ENCODE data around the gene ST6GAL2.

ST6GAL2 gene

GRCh38 chr2:106859498-106859897 lies 26.5 kb downstream of the ST6GAL2 start:
- no peak for DNase-seq

DNA sequence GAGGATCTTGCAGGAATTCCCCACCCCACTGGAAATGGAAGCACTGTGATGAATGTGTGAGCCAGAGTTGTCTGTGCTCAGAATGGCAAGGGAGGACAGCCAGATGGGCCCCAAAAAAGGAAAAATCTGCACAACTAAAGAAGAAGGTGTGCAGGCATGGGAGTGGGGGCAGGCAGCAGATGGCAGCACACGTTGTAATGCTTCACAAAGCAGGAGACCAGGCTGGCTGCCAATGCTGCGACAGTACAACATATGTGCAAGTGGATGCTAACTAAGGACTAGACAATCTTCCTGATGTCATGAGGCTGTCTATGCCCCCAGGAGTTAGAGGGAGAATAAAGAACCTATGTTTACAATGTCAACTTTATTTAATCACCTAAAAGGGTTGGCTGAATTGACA lies 27.2 kb downstream of the ST6GAL2 start:
- no peak for DNase-seq

- DNase-seq, result no peak
These were observed 28.0 kb downstream of the ST6GAL2 start for GRCh38 chr2:106857882-106858478.

GRCh38 chr2:106853631-106854030 lies 32.3 kb downstream of the ST6GAL2 start:
- DNase-seq, result no peak

GRCh38 chr2:106851881-106852501 lies 34.0 kb downstream of the ST6GAL2 start:
- DNase-seq, result no peak

DNA sequence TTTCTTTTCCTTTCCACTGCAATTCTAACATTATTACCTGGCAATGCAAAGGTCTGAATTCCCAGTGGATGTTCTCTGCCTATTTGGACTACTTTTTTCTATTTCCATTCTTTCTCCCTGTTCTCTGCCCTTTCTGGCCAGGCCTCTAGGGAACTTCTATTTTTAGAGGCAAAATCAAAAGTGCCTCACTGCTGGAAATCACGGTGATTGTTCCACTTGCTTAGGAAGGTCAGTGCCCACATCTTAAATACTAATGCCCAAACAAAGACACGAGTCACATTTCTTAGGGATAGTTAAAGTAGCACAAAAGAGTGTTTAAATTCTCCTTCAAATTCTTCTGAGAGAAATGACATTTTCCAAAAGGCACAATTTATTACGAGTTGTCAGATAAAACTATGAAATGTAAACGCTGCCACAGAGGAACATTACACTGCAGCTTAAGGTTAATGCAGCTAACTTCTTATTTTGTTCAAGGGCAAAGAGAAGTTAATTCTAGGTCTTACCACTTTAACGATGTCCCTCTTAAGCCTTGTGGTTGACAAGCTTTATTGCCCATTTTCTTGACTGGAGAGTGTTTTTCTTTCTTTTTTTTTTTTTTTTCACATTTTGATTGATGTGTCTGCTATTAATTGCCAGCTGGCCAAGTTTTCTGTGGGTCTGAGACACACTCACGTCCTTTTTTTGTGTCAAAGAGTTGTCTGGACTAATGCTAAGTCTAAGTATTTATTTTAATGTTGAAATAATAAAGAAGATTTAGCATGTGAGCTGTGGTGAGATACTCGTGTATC lies 34.7 kb downstream of the ST6GAL2 start:
- no peak for DNase-seq

DNA sequence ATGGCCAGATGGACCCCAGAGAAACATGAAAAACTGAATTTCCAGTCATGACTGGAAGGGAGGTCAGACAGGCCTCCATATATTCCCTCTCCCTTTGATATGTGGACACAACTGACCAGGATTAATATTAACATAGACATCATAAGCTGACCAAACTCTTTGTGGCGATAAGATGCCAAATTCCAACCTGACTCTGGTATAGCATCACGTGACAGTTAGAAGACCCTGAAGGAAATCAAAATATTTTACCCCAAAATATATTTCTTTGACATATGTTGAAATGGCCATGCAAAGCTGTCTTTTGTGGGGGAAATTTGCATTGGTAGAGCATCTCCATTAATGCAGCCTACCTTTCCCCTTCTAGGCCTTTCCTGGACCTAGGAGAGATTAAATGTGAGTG lies 36.7 kb downstream of the ST6GAL2 start:
- DNase-seq, result no peak

DNA sequence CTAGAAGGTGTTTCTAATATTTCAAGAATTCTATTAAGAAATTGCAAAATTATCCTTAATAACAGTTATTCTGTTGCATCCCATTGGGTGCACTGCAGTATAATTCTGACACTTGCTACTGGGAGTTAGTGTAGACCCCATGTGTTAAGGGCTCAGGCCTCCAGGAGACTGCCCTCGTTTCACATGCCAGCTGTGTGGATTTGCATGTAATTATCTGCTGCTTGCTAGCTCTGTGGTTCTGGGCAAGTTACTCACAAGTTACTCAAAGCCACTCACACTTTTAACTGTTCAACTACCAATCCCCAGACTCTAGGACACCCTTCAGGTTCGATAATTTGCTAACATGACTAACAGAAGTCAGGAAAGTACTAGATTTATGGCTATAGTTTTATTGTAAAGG lies 38.6 kb downstream of the ST6GAL2 start:
- DNase-seq, result no peak

GRCh38 chr2:106845716-106846115 lies 40.3 kb downstream of the ST6GAL2 start:
- DNase-seq, result no peak

- DNase-seq, result no peak
These were observed 42.1 kb downstream of the ST6GAL2 start for GRCh38 chr2:106843910-106844250.

GRCh38 chr2:106843001-106843909 lies 42.7 kb downstream of the ST6GAL2 start:
- DNase-seq, result no peak

GRCh38 chr2:106841886-106842645 lies 43.9 kb downstream of the ST6GAL2 start:
- no peak for DNase-seq

- no peak for DNase-seq
These were observed 45.1 kb downstream of the ST6GAL2 start for GRCh38 chr2:106840818-106841217.

- no peak for DNase-seq
These were observed 45.9 kb downstream of the ST6GAL2 start for GRCh38 chr2:106839849-106840595.

DNA sequence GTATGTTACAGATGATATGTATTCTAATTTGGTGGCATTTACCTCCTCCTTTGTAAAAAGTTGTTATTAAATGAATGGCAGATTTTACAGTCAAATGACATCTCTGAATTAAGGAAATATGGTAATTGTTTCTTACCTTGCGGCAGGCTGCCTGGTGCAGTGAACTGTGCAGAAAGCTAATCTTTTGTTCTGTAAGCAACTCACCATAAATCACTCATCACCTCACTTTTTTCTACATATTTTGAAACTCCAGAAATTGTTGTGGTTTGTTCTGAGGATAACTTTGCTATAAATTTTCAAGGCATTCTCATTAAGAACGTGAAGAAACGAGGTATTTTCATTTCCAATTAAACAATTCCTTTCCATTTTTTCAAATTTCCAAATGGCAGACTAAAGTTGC lies 52.7 kb downstream of the ST6GAL2 start:
- DNase-seq, result no peak

GRCh38 chr2:106831816-106832569 lies 54.0 kb downstream of the ST6GAL2 start:
- DNase-seq, result no peak

DNA sequence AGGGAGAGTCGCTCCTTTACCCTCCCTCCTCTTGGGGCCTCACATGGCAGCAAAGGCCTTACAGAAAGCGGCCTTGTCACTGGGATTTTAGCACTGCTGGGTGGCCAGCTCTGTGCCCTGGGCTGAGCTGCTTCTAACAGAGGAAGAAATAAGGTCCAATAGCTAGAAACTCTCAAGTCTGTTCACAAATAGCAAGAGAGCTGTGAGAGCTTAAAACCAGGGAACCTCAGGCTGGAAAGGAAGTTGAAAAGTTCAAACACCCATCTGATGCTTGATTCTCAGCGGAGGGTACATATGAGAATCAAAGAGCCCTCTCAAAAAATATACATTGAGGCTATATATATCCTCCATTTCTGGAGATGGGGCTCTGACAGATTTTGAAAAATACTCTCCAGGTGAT lies 54.7 kb downstream of the ST6GAL2 start:
- DNase-seq, result no peak

GRCh38 chr2:106830191-106830590 lies 55.8 kb downstream of the ST6GAL2 start:
- DNase-seq, result no peak

GRCh38 chr2:106828119-106828518 lies 57.8 kb downstream of the ST6GAL2 start:
- DNase-seq, result no peak

DNA sequence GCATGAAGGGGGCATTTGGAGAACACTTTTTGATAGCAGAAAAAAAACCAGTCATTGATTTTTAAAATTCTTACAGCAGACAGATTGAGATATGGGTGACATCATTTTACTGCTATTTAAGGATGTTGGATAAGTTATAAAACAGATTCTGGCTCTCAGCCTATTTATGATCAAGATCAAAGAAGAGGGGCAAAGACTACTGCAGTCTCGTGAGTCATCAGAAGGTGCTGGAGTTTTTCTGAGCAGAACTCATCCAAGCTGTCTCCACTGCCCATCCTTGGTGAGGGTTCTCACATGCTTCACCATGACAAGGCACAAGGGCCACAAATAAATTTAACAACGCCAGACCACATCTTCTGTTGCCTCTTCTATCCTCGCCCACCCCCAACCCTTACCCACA lies 58.8 kb downstream of the ST6GAL2 start:
- DNase-seq, result no peak

GRCh38 chr2:106825161-106825560 lies 60.8 kb downstream of the ST6GAL2 start:
- DNase-seq, result no peak
